Transverse colon (tissue), 4 donors: ENCODE data around the gene IGF2BP2. TPM values are rescaled to one million over a fixed set of nuclear protein-coding genes. Genes with fewer than 3 reads are reported as not detected.

Experiments used
- DNase-seq: peaks from one replicate; pipeline ENCODE4 v3.0.0-alpha.2; 2019
- H3K27ac ChIP-seq, 4 donors: fragments of 200-600 bp; sonication (generic); 2 replicates each; pipeline ENCODE4 v1.5.1; 2016 to 2018; ENCODE audit warnings: inconsistent platforms in 4 of 4
- H3K27me3 ChIP-seq: fragments of 200-600 bp; sonication (generic); 2 replicates; pipeline ENCODE4 v1.5.1; 2017; ENCODE audit warnings: inconsistent platforms
- H3K36me3 ChIP-seq, 4 donors: fragments of 200-600 bp; sonication (generic); 2 replicates each; pipeline ENCODE4 v1.5.1; 2017 to 2019; ENCODE audit warnings: inconsistent platforms in 4 of 4
- H3K4me1 ChIP-seq, 4 donors: fragments of 200-600 bp; sonication (generic); 2 replicates each; pipeline ENCODE4 v1.5.1; 2017 to 2020; ENCODE audit warnings: inconsistent platforms in 4 of 4
- H3K4me3 ChIP-seq, 4 donors: fragments of 200-600 bp; sonication (generic); 1 replicate in 1 of 4; 2 replicates in 3 of 4; pipeline versions ENCODE4 v1.5.1 to v1.6.1; 2017 to 2019; ENCODE audit warnings: inconsistent platforms in 4 of 4
- H3K9me3 ChIP-seq, 2 donors: fragments of 200-600 bp; sonication (generic); 2 replicates each; pipeline ENCODE4 v1.5.1; 2017 to 2019; ENCODE audit warnings: inconsistent platforms in 2 of 2
- EP300 ChIP-seq: sonication (generic); formaldehyde crosslinking; IDR thresholded peaks from one replicate; pipeline ENCODE4 v1.6.1; 2017; ENCODE audit warnings: antibody characterized with exemption, low read depth
- POLR2A ChIP-seq: fragments of 450-650 bp; IDR thresholded peaks from one replicate; pipeline ENCODE4 v1.6.1; 2016; ENCODE audit warnings: antibody characterized with exemption, mild to moderate bottlenecking, moderate library complexity
- POLR2AphosphoS5 ChIP-seq, 3 donors: sonication (generic); formaldehyde crosslinking; IDR thresholded peaks; one replicate each; pipeline ENCODE4 v1.6.1; 2016; ENCODE audit warnings: antibody characterized with exemption in 3 of 3
- WGBS, 2 donors: methylation state at CpG; one replicate each; pipeline ENCODE4 v1.1.5; 2018; ENCODE audit warnings: low coverage in 1 of 2; 5-methylcytosine and 5-hydroxymethylcytosine counted together
- in situ Hi-C, 4 donors: fragments of 200-750 bp; cut with MboI; loops; one replicate each; pipeline versions ENCODE4 v1.15.0 to v1.15.1; 2017; ENCODE audit warnings: low sequenced_read_pairs in 3 of 4, low pct_ligation_motif_present in 1 of 4, low pct_unique_long_range_greater_than_20kb in 1 of 4
- intact Hi-C: fragments of 100-400 bp; cut with DNase I; formaldehyde crosslinking; loops from one replicate; pipeline ENCODE4 v1.15.1; 2023; ENCODE audit warnings: low total_unique reads
- total RNA-seq, 4 donors: library from RNA; depleted of rRNA; stranded (reverse); fragments of >200 nt; gene quantifications; one replicate each; pipeline ENCODE4 v1.1.0, GENCODE V29; 2016
- TF ChIP-seq, protein P1 (sequence below), 5 experiments: fragments of 200-600 bp in 3 of 5; fragments of 450-650 bp in 2 of 5; sonication (generic) in 3 of 5; IDR thresholded peaks; 1 replicate in 2 of 5; 2 replicates in 3 of 5; pipeline ENCODE4 v1.5.1; 2016 to 2017; ENCODE audit warnings: antibody characterized with exemption in 5 of 5, inconsistent platforms in 3 of 5, mild to moderate bottlenecking in 2 of 5, moderate library complexity in 1 of 5

IGF2BP2 gene
- total RNA-seq, 4 donors from 2014 or later: 51.3 to 179 (median 82.9) TPM

DNA sequence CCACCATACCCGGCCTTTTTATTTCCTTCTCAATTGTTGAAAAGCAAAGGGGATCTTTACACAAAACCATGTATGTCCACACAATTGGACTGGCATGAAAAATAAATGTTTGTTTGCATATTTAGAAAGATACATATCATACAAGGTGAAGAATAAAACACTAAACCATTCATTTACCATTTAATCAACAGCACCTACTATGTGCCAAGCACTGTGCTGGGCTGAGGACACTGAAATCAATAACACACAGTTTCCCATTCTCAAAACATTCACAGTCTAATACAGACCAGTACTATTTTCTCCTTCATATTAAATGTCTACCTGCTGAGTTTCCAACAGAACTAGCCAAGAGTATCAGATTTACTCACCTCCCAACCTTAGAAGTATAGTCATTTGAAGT, 84.7 kb downstream of the IGF2BP2 start:
- Histone ChIP-seq H3K27ac (no peak overlapping the region), H3K27me3 (no peaks in the 10 kb centered on the region), H3K36me3 (no peaks in the 10 kb centered on the region), H3K9me3 (no peaks in the 10 kb centered on the region), H3K4me3 (no peak overlapping the region), H3K4me1 (peaks cover 6 to 27% (median 15%) of the 10 kb centered on the region in 4 donors)
- DNase-seq: no peak
- TF ChIP-seq, protein P1, sequence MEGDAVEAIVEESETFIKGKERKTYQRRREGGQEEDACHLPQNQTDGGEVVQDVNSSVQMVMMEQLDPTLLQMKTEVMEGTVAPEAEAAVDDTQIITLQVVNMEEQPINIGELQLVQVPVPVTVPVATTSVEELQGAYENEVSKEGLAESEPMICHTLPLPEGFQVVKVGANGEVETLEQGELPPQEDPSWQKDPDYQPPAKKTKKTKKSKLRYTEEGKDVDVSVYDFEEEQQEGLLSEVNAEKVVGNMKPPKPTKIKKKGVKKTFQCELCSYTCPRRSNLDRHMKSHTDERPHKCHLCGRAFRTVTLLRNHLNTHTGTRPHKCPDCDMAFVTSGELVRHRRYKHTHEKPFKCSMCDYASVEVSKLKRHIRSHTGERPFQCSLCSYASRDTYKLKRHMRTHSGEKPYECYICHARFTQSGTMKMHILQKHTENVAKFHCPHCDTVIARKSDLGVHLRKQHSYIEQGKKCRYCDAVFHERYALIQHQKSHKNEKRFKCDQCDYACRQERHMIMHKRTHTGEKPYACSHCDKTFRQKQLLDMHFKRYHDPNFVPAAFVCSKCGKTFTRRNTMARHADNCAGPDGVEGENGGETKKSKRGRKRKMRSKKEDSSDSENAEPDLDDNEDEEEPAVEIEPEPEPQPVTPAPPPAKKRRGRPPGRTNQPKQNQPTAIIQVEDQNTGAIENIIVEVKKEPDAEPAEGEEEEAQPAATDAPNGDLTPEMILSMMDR (IDR thresholded peaks at IDR 0.05): no peak
- no peak for TF ChIP-seq POLR2AphosphoS5 (IDR thresholded peaks at IDR 0.05)
- TF ChIP-seq EP300: no peak
- TF ChIP-seq POLR2A: no peak
- intact Hi-C loops: no loop called here
- WGBS, 2 donors: 83 to 89% methylated on average over 1 of the region's 1 CpG
- in situ Hi-C loops: no loop called here

DNA sequence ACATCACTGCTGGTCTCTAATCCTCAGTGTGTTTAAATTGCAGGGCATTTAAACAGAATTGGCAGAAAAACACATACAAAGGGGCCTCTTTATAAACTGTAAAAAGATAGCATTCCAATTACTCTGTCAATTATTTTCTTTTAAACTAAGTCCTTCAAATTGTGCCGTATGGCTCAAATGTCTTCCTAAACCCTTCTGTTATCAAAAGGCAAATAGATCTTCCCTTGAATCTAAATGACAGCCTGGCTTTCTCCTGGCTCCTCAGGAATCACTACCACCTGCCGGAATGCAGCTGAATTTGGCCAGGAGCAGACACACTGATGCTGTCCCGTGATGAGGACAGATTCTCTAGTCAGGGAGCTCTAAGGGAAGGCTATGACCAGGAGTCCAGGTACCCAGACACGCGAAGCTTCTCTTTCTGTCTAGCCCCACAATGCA, 85.6 kb downstream of the IGF2BP2 start:
- Histone ChIP-seq H3K4me1 (peaks cover 4 to 24% (median 12%) of the 10 kb centered on the region in 4 donors), H3K27ac (no peak overlapping the region), H3K4me3 (no peak overlapping the region), H3K36me3 (no peaks in the 10 kb centered on the region), H3K27me3 (no peaks in the 10 kb centered on the region), H3K9me3 (no peaks in the 10 kb centered on the region)
- in situ Hi-C loops: no loop called here
- no peak for TF ChIP-seq POLR2AphosphoS5 (IDR thresholded peaks at IDR 0.05)
- intact Hi-C loops: no loop called here
- no peak for DNase-seq
- WGBS, 2 donors: 44 to 64% methylated on average over 1 to 5 of the region's 5 CpGs

DNA sequence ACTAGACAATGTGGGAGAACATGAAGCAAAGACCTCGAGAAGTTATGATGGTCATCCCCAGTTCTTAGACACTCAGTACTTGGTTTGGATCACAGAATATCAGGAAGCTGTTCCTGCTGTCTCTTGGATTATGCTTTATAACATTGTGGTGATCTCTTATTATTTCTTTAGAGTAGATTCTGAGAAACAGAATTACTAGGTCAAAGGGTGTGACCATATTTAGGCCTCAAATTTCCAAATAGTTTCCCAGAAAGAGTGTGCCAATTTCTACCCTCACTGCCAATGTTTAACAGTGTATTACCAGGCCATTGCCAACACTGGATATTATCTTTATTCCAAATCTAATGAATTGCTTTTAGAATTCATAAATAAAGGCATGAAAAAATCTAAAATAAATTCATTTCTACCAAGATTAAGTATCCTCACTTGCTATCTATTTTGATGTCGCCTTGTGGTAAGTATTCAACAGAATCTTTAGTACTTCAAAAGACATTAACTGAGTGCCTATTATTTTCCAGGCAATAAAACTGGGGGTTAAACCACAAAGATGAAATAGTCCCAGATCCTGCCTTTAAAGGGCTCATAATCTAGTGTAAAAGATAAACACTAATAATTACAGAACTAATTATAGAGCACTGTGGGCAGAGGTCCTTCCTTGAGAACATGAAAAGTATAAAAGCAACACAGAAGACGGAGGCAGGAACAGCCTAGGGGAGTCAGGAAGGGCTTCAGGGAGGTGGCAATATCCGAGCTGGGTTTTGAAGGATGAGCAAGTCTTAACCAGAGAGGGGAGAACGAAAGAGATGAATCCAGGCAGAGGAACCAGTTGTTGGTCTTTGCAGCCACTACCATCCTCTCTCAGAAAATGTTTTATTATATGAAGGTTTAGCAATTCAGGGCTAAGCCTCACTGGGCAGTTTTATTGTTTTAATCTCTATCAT, 86.8 kb downstream of the IGF2BP2 start:
- intact Hi-C loops (no loop called here), in situ Hi-C loops (no loop called here)
- 71 to 72% methylated on average over 5 of the region's 5 CpGs for WGBS, 2 donors
- Histone ChIP-seq H3K36me3 (no peaks in the 10 kb centered on the region), H3K27ac (no peak overlapping the region), H3K9me3 (no peaks in the 10 kb centered on the region), H3K27me3 (no peaks in the 10 kb centered on the region), H3K4me3 (no peak overlapping the region), H3K4me1 (peaks cover 6 to 32% (median 15%) of the 10 kb centered on the region in 4 donors)
- no peak for DNase-seq
- TF ChIP-seq, protein P1 (IDR thresholded peaks at IDR 0.05): no peak
- no peak for TF ChIP-seq POLR2AphosphoS5 (IDR thresholded peaks at IDR 0.05)

DNA sequence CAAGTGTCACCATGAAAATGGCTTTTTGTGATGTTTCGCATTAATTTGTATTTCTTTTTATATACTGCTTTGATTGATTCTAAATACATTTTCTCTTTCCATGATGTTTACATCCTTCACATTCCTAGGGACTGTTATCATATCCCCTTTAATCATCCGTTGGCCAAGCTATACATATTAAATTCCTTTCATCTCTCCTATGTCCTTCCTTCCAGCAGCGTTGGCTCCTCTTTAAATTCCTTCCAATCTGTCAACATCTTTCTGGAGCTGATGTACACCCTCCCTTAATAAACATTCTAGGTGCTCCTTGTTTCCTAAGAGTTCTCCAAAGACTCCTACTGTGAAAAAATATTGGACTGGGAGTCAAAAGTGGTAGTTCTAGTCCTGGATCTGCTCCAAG, 87.8 kb downstream of the IGF2BP2 start:
- peaks cover 7 to 32% (median 15%) of the 10 kb centered on the region in 4 donors for H3K4me1 ChIP-seq
- H3K27ac ChIP-seq: no peak overlapping the region
- in situ Hi-C loops: no loop called here
- 59 to 72% methylated on average over 2 to 3 of the region's 3 CpGs for WGBS, 2 donors
- H3K4me3 ChIP-seq: no peak overlapping the region
- DNase-seq: no peak
- no peaks in the 10 kb centered on the region for H3K9me3 ChIP-seq
- intact Hi-C loops: no loop called here
- TF ChIP-seq POLR2AphosphoS5 (IDR thresholded peaks at IDR 0.05): no peak
- TF ChIP-seq EP300: no peak
- TF ChIP-seq, protein P1 (IDR thresholded peaks at IDR 0.05): no peak
- TF ChIP-seq POLR2A: no peak
- no peaks in the 10 kb centered on the region for H3K27me3 ChIP-seq
- no peaks in the 10 kb centered on the region for H3K36me3 ChIP-seq
